Gastrocnemius medialis (tissue), 4 donors: Measurements from ENCODE around the gene AP3M1.

Experiments
- POLR2A ChIP-seq, 2 donors: fragments of 450-650 bp; IDR thresholded peaks; one replicate each; pipeline ENCODE4 v1.6.1; 2017; ENCODE audit warnings: antibody characterized with exemption in 2 of 2, mild to moderate bottlenecking in 2 of 2, moderate library complexity in 2 of 2
- TF ChIP-seq, protein P1 (sequence below), 5 experiments: fragments of 450-650 bp in 3 of 5; fragments of 200-600 bp in 2 of 5; sonication (generic) in 2 of 5; IDR thresholded peaks in 4 of 5; conservative IDR thresholded peaks in 1 of 5; 1 replicate in 4 of 5; 2 replicates in 1 of 5; pipeline ENCODE4 v1.5.1; 2016 to 2019; ENCODE audit warnings: antibody characterized with exemption in 5 of 5, mild to moderate bottlenecking in 3 of 5, moderate library complexity in 3 of 5

DNA sequence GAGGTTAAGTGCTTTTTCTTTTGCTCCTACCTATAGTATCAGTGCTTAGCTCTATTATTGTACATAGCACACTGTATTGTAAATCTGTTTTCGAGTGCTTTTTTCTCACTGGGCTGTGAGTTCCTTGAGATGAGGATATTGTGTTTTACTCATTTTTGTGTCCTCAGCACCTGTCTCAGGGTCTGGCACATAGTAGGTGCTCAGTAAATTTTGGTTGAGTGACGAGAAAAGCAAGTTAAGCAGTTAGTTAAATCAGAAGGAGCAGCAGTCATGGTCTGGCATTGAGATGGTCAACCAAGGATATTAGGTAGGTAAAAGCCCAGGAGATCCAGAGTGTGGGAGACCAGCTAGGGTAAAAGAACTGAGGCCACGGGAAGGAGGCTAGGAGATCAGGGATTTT, 51.2 kb downstream of the AP3M1 start:
- TF ChIP-seq, protein P1, sequence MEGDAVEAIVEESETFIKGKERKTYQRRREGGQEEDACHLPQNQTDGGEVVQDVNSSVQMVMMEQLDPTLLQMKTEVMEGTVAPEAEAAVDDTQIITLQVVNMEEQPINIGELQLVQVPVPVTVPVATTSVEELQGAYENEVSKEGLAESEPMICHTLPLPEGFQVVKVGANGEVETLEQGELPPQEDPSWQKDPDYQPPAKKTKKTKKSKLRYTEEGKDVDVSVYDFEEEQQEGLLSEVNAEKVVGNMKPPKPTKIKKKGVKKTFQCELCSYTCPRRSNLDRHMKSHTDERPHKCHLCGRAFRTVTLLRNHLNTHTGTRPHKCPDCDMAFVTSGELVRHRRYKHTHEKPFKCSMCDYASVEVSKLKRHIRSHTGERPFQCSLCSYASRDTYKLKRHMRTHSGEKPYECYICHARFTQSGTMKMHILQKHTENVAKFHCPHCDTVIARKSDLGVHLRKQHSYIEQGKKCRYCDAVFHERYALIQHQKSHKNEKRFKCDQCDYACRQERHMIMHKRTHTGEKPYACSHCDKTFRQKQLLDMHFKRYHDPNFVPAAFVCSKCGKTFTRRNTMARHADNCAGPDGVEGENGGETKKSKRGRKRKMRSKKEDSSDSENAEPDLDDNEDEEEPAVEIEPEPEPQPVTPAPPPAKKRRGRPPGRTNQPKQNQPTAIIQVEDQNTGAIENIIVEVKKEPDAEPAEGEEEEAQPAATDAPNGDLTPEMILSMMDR (IDR thresholded peaks at IDR 0.05 in 4 of 5, conservative IDR thresholded peaks at IDR 0.05 in 1 of 5) = no peak
- no peak for TF ChIP-seq POLR2A (IDR thresholded peaks at IDR 0.05)
